A673 (cell line): Measurements from ENCODE around the gene RELL2.

ENCODE experiments used
- CTCF ChIP-seq: fragments of 300-800, 200-600 bp; sonication (generic); conservative IDR thresholded peaks from 2 replicates; pipeline ENCODE4 v1.5.1; 2017; ENCODE audit warnings: low read depth, mild to moderate bottlenecking, antibody characterized with exemption, low read length, moderate library complexity, mixed read lengths
- EZH2 ChIP-seq: fragments of 200-600 bp; sonication (generic); IDR thresholded peaks from 2 replicates; pipeline ENCODE4 v1.6.1; 2017; ENCODE audit warnings: borderline replicate concordance, low read depth, mild to moderate bottlenecking, mixed read lengths, antibody characterized with exemption, low read length; ENCODE audit not compliant: poor library complexity, severe bottlenecking

- TF ChIP-seq EZH2, result no peak
- no peak for TF ChIP-seq CTCF
These were observed 28.2 kb upstream of the RELL2 start for GRCh38 chr5:141608557-141608956.
